CD4-positive, alpha-beta T cell (primary cell): Measurements from ENCODE around the gene MARCKS. TPM values are rescaled to one million over a fixed set of nuclear protein-coding genes. Genes with fewer than 3 reads are reported as not detected.

Experiments used
- ATAC-seq: fragments of 200-7000 bp; cut with Tn5 transposase; one replicate; pipeline ENCODE4 v1.10.0; 2022; ENCODE audit warnings: mild to moderate bottlenecking; ENCODE audit not compliant: poor library complexity
- CTCF ChIA-PET: fragments of 350-600 bp; sonication (Branson Sonifier 250); formaldehyde crosslinking; loops from one replicate; lab custom pipeline; 2021; ENCODE audit warnings: antibody characterized with exemption, inconsistent platforms; lab: Charles Lee
- POLR2A ChIA-PET: fragments of 350-600 bp; sonication (Branson Sonifier 250); formaldehyde crosslinking; loops from one replicate; lab custom pipeline; 2021; ENCODE audit warnings: antibody characterized with exemption, inconsistent platforms; lab: Charles Lee
- DNase-seq, 14 experiments: peaks; one replicate each; pipeline ENCODE4 v3.0.0-alpha.2; 2013 to 2020; ENCODE audit warnings: mixed read lengths in 2 of 14
- H3K27ac ChIP-seq, 2 donors: one replicate each; pipeline versions ENCODE4 v1.5.1 to v1.7.0; 2013; ENCODE audit warnings: low read length in 2 of 2, low read depth in 1 of 2, mild to moderate bottlenecking in 1 of 2
- H3K27me3 ChIP-seq, 2 experiments: 1 replicate in 1 of 2; 2 replicates in 1 of 2; pipeline versions ENCODE4 v1.6.1 to v1.7.0; 2013; ENCODE audit warnings: low read length in 2 of 2, control low read depth in 1 of 2, mild to moderate bottlenecking in 1 of 2, moderate library complexity in 1 of 2; ENCODE audit not compliant: insufficient read depth in 2 of 2, control insufficient read depth in 1 of 2
- H3K36me3 ChIP-seq: one replicate; pipeline ENCODE4 v1.6.1; 2013; ENCODE audit warnings: low read length, control low read depth; ENCODE audit not compliant: insufficient read depth
- H3K4me1 ChIP-seq: one replicate; pipeline ENCODE4 v1.6.1; 2013; ENCODE audit warnings: low read length, control low read depth; ENCODE audit not compliant: insufficient read depth
- H3K4me3 ChIP-seq: one replicate; pipeline ENCODE4 v1.5.1; 2013; ENCODE audit warnings: mild to moderate bottlenecking, low read length, moderate library complexity
- H3K9me3 ChIP-seq, 2 experiments: 1 replicate in 1 of 2; 2 replicates in 1 of 2; pipeline versions ENCODE4 v1.6.1 to v1.7.0; 2013; ENCODE audit warnings: low read length in 2 of 2, mild to moderate bottlenecking in 2 of 2, control low read depth in 1 of 2, moderate library complexity in 1 of 2; ENCODE audit not compliant: control insufficient read depth in 1 of 2, insufficient read depth in 1 of 2
- H3K27ac Mint-ChIP-seq: one replicate; pipeline ENCODE4 v1.8.0; 2020; ENCODE audit warnings: mixed read lengths
- H3K27me3 Mint-ChIP-seq: one replicate; pipeline ENCODE4 v1.8.0; 2021; ENCODE audit warnings: mixed read lengths
- H3K36me3 Mint-ChIP-seq: one replicate; pipeline ENCODE4 v1.8.0; 2021; ENCODE audit warnings: low read depth, mixed read lengths
- H3K4me1 Mint-ChIP-seq: one replicate; pipeline ENCODE4 v1.8.0; 2021; ENCODE audit warnings: low read depth, mixed read lengths
- H3K4me3 Mint-ChIP-seq: one replicate; pipeline ENCODE4 v1.8.0; 2020; ENCODE audit warnings: mild to moderate bottlenecking, mixed read lengths
- H3K9me3 Mint-ChIP-seq: one replicate; pipeline ENCODE4 v1.8.0; 2020; ENCODE audit warnings: mixed read lengths
- CTCF ChIP-seq: fragments of 200-600 bp; IDR thresholded peaks from one replicate; pipeline ENCODE4 v1.8.0; 2022; ENCODE audit warnings: antibody characterized with exemption, mild to moderate bottlenecking
- intact Hi-C, 2 experiments: fragments of 100-400 bp; cut with DNase I in 1 of 2; cut with micrococcal nuclease in 1 of 2; formaldehyde crosslinking; loops; one replicate each; pipeline versions ENCODE4 v1.15.1 to v1.9.0; 2023 to 2025; cut with DNase I, micrococcal nuclease
- polyA plus RNA-seq, 2 donors: library from polyadenylated mRNA; unstranded; fragments of 120-200 nt; gene quantifications; one replicate each; pipeline ENCODE4 v1.2.1, GENCODE V29; 2013
- total RNA-seq, 174 experiments: library from RNA in 2 of 174; stranded (reverse) in 2 of 174; gene quantifications; one replicate each; pipeline ENCODE4 v1.2.3 and lab custom pipeline; 2021 to 2026

Gene MARCKS
- under 1 TPM; 0.63 to 0.70 TPM for total RNA-seq
- polyA plus RNA-seq (2013, experiment 1 of 2) = 7.1 TPM
- 8.5 TPM for polyA plus RNA-seq (2013, experiment 2 of 2)
- 0.06 to 44.0 (median 2.4) reads per million in 172 experiments for total RNA-seq (lab: John Stamatoyannopoulos, UW)

GRCh38 chr6:113856625-113857555 is at the start of gene MARCKS:
MARCKS (plus strand) TSS chr6:113857345; CDS start chr6:113857746, 401 bp downstream.
- Histone ChIP-seq H3K4me3 (peak within 1 kb of the TSS; percentile 50), H3K9me3 (peaks cover 0 to 36% of the 10 kb centered on the region in 2 experiments), H3K27me3 (peaks cover 57 to 69% of the 10 kb centered on the region in 2 experiments), H3K36me3 (no peaks in the 10 kb centered on the region), H3K27ac (no peak within 1 kb of the TSS), H3K4me1 (peaks cover 49% of the 10 kb centered on the region)
- no peak for TF ChIP-seq CTCF
- POLR2A ChIA-PET = no interaction called here
- DNase-seq (peak in 6 of 14 experiments; percentile 26 to 74 (median 40)), ATAC-seq (peak; percentile 35)
- Mint-ChIP-seq H3K27ac (no peak within 1 kb of the TSS), H3K4me1 (peaks cover 5% of the 10 kb centered on the region), H3K9me3 (no peaks in the 10 kb centered on the region), H3K4me3 (peak within 1 kb of the TSS; percentile 82), H3K27me3 (peaks cover 47% of the 10 kb centered on the region), H3K36me3 (no peaks in the 10 kb centered on the region)
- intact Hi-C loops = loop anchor here (5.0 to 10.0 kb wide), 2 partner anchors 1542 to 1675 kb away; no protein-coding TSS in a partner anchor
- CTCF ChIA-PET = no interaction called here

- Histone ChIP-seq H3K4me3 (no peak overlapping the region), H3K36me3 (no peaks in the 10 kb centered on the region), H3K4me1 (no peaks in the 10 kb centered on the region), H3K27ac (peak overlapping the region in 1 of 2 donors; percentile 8), H3K9me3 (no peaks in the 10 kb centered on the region), H3K27me3 (no peaks in the 10 kb centered on the region)
- Mint-ChIP-seq H3K4me1 (peaks cover 5% of the 10 kb centered on the region), H3K27me3 (peaks cover 5% of the 10 kb centered on the region), H3K4me3 (no peak overlapping the region), H3K27ac (no peak overlapping the region), H3K36me3 (no peaks in the 10 kb centered on the region), H3K9me3 (no peaks in the 10 kb centered on the region)
- DNase-seq (peak in 2 of 14 experiments; percentile 19 to 29), ATAC-seq (no peak)
- ChIA-PET POLR2A (no interaction called here), CTCF (no interaction called here)
- intact Hi-C loops = no loop called here
- TF ChIP-seq CTCF = no peak
Observed at GRCh38 chr6:113809826-113810225, 47.3 kb upstream of the MARCKS start.

- Histone ChIP-seq H3K4me1 (no peaks in the 10 kb centered on the region), H3K27ac (no peak overlapping the region), H3K36me3 (no peaks in the 10 kb centered on the region), H3K9me3 (no peaks in the 10 kb centered on the region), H3K27me3 (no peaks in the 10 kb centered on the region), H3K4me3 (no peak overlapping the region)
- Mint-ChIP-seq H3K36me3 (no peaks in the 10 kb centered on the region), H3K4me3 (no peak overlapping the region), H3K27ac (no peak overlapping the region), H3K4me1 (peaks cover 5% of the 10 kb centered on the region), H3K27me3 (peaks cover 11% of the 10 kb centered on the region), H3K9me3 (no peaks in the 10 kb centered on the region)
- intact Hi-C loops = no loop called here
- POLR2A ChIA-PET = no interaction called here
- DNase-seq (no peak), ATAC-seq (no peak)
- no peak for TF ChIP-seq CTCF
- CTCF ChIA-PET = no interaction called here
Observed at GRCh38 chr6:113813142-113813541, 44.0 kb upstream of the MARCKS start.
